Measurements from ENCODE around the gene KISS1.

DNA sequence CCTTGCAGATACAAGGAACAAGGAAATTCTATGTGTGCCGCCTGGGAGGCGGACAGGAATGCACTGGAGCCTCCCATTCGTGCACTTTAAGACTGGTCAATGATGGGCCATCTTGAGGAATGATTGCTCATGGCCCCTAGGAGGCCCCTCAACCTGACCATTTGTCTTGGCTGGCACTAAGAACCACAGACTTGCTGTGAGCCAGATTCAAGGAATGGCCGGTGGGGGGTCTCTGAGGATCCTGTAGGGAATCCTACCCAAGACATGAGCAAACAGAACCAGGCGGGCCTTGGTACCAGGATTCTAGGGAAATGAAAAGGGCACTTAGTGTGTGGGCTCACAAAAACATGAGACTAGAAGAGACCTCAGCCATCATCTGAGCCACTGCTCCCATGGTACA, 45.6 kb upstream of the KISS1 start:
- TF ChIP-seq, protein P1, sequence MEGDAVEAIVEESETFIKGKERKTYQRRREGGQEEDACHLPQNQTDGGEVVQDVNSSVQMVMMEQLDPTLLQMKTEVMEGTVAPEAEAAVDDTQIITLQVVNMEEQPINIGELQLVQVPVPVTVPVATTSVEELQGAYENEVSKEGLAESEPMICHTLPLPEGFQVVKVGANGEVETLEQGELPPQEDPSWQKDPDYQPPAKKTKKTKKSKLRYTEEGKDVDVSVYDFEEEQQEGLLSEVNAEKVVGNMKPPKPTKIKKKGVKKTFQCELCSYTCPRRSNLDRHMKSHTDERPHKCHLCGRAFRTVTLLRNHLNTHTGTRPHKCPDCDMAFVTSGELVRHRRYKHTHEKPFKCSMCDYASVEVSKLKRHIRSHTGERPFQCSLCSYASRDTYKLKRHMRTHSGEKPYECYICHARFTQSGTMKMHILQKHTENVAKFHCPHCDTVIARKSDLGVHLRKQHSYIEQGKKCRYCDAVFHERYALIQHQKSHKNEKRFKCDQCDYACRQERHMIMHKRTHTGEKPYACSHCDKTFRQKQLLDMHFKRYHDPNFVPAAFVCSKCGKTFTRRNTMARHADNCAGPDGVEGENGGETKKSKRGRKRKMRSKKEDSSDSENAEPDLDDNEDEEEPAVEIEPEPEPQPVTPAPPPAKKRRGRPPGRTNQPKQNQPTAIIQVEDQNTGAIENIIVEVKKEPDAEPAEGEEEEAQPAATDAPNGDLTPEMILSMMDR (IDR thresholded peaks at IDR 0.05) = no peak
- no peak for TF ChIP-seq POLR2A (IDR thresholded peaks at IDR 0.05)

Measured in body of pancreas (tissue), 4 donors.